Amniotic stem cell (primary cell): Measurements from ENCODE around the gene NEDD4L.
A peak's percentile ranks its signal among the peaks of the same experiment; 100 is the strongest.

Source experiments
- DNase-seq: peaks from one replicate; lab custom pipeline; 2025; lab: John Stamatoyannopoulos, UW

Gene NEDD4L

GRCh38 chr18:58186258-58186948 is 142.4 kb downstream of the NEDD4L start:
- peak; percentile 88 for DNase-seq

DNA sequence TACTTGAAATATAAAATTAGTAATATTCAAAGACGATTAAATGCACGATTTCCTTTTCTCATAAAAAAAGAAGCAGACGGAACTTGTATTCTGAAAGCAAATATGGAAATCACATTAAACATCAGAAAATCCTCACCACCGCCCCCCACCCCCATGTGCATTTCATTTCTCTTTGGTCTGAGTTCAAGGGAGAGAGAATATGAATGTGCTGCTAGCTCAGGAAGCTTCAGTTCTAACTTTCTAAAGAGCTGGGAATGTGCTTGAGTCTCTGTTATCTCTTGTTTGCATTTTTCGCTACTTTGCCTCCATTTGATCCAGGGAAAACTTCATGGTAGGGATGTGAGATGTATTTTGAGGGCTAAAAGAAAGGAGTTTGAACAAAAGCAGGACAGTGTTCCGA is 143.6 kb downstream of the NEDD4L start:
- no peak for DNase-seq

GRCh38 chr18:58188996-58189395 is 145.0 kb downstream of the NEDD4L start:
- DNase-seq: no peak

GRCh38 chr18:58190842-58191530 is 147.0 kb downstream of the NEDD4L start:
- no peak for DNase-seq

- no peak for DNase-seq
Measured at GRCh38 chr18:58191626-58192025, 147.6 kb downstream of the NEDD4L start.

GRCh38 chr18:58192519-58192918 is 148.5 kb downstream of the NEDD4L start:
- DNase-seq: no peak

DNA sequence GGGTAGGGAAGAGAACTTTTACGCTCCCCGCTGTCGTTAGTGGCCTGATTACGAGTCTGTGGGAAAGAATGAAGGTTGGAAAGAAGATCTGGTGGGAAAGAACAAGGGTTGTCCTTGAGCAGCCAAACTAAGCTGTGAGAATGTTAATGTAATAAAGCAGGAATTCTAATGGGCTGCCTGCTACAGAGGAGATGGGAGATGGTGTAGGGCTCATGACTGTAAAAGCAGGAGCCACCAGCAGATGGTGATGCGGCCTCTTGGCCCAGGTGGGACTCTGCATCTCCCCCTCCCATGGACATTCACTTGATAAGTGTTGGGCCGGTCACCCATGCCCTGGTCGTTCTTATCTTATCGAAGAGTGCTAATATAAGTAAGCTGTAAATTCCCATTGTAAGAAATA is 150.0 kb downstream of the NEDD4L start:
- no peak for DNase-seq

GRCh38 chr18:58195278-58195765 is 151.3 kb downstream of the NEDD4L start:
- no peak for DNase-seq

GRCh38 chr18:58196164-58196563 is 152.1 kb downstream of the NEDD4L start:
- no peak for DNase-seq

DNA sequence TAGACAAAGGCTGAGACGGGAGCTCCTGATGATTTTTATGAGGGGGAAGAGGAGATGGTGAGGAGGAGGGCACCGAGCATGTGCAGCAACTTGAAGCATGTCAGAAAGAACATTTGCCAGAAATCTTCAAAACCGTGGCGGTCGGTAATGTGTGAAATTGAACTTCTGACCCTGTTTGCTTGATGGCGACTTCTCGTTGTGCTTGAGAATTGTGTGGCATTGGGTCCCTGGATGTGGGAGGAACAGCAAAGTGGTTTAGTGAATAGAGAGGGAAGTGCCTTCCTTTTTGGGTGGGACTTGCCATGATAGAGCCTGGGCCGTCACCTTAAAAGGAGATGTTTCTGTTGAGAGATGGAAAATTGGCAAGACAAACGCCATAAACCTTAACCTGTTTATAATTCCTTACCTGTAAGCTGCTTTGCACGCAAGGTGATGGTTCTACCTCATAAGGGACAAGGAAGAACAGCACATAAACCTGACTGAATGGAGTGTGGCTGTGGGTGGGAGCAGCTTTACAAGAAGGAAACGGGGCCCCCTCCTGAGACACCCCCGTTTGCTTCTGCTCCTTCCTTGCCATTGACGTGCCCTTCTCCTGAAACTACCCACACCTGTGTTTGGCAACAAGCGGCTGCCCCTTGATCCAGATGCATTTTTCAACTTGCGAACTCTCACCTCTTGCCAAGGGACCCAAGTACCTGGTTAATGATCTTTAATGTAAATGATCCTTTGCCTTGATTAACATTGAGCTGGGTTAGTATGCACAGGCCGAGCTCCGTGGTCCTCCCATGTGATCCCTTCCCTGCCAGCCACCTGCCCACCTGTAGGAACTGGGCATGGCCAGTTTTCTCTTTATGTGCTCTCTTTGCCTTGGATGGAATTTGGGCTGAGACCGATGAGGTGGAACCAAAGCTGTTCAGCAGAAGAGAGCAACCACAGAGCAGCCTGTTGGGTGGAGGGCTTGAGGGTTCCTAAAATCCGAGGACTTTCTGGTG is 153.2 kb downstream of the NEDD4L start:
- no peak for DNase-seq

- no peak for DNase-seq
Measured at GRCh38 chr18:58201268-58201667, 157.2 kb downstream of the NEDD4L start.

- DNase-seq: no peak
Measured at GRCh38 chr18:58201733-58202730, 158.0 kb downstream of the NEDD4L start.

DNA sequence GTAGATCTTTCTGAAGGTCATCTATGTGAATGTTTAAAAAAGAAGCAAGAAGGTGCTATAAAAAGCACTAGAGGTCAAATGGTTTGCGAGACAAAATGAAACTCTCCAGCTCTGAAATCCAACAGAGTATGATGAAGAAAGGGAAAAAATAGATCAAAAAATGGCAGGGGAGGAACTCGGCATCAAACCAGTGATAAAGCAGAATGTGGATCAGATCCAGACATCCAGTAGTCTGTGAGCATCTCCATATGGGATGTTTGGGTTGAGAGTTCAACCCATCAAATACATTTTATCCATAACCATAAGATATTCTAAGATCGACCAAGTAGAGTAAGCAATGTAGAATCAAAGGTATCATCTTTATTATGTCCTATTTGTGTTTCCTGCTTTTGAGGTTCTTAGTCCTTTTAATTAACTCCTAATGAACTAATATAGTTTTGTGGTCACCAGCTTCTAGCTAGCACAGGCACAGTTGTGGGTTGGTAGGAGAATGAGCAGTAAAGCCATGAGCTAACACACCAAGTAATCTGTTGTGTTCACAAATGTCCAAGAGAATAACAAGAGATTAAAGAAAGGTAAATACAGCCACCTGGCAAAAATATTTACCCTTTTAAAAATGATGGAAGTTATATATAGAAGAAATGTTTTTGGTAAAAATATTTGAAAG is 160.9 kb downstream of the NEDD4L start:
- DNase-seq: no peak

DNA sequence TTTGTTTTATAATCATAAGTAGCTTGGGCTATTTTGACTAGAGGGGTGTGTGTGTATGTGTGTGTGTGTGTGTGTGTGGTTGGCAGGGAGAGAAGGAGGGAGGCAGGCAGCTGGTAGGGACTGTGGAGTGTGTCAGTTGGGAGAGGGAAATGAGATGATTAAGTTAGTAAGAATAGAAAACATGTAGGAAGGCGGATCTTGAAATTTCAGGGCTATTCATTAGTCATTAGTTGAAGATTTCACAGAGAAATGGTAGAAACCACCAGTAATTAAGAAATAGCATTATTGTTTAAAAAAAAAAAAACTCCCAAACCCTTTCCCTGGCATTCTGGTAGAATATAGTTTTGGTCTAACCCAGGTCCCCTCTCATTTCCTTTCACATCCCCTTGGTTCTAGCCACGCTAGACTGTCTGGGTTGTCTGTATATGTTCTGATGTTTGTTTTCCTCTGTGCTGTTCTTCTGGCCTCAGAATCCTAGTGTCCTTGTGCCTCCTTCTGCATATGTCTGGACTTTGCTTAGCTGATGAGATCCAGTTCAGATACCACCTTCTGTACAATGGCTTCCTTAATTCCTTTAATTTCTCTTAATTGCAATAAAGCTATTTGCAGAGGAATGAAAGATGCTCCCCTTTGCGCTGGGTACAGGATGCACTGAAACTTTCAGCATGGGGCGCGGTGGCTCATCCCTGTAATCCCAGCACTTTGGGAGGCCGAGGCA is 161.6 kb downstream of the NEDD4L start:
- DNase-seq: no peak

DNA sequence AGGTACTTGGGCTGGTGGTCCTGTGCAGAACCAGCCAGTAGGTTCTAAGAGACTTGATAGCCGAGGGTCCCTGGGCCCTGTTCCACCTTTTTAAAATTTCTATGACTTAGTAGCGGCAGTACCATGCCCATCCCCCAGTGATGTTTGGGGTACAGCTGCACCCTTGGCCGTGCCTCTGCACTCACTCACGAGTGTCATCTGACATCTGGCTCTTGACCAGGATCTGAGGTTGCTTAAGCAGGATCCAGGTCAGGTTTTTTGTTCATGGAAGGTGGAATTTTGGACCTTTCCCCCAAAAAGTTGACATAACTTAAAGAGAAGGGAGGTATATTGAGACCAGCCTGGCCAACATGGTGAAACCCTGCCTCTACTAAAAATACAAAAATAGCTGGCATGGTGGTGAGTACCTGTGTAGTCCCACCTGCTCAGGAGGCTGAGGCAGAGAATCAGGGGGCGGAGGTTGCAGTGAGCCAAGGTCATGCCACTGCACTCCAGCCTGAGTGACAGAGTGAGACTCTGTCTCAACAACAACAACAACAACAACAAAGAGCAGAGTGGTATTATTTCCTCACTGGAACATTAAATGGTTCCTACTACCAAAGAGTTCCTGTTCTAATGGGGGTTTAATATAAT is 163.6 kb downstream of the NEDD4L start:
- no peak for DNase-seq

DNA sequence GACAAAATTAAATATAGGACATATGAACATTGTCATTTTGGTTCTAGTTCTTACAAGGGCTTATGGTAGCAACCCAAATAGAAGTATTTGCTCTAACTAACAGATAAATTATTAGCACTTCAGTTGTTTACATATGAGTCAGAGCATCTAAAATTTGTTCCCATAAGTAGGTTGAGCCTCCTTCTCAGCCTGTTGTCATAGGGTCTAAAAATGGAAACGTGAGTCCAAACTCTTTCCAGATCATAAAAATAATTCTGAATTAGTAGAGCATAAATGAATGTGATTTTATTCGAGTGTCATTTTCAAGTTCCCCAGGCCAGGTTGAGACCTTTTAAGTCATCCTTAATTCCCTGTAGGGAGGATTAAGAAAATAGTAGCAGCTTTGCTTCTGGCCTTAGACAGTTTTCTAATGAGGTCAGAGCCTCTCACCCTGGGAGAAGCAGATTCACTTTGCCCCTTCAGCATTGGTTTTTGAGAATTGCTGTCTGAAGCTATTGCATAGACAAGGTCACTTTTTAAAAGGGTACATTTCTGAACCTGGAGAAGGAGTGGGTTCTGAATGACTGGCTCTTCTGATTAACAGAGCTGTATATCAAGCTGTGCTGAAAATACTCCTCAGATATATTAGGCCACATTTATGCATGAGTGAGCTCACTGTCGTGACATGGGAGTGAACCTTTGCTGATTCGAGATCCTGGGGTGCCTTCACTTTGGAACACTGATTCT is 164.3 kb downstream of the NEDD4L start:
- DNase-seq: no peak

DNA sequence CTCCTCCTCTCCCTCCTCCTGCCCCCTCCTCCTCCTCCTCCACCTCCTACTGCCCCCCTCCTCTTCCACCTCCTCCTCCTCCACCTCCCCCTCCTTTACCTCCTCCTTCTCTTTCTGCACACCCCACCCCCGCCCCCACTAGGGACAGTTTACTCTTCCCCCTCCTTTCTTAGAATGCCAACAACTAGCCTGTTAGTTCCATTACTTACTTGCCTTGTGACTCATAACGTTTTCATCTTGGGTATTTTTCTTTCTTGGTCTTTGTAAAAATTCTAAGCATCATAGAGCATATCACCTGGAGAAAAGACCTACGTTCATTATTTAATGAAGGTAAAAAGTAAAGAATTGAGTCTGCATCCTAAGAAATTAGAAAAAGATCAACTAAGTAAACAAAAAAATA is 165.3 kb downstream of the NEDD4L start:
- no peak for DNase-seq

- no peak for DNase-seq
Measured at GRCh38 chr18:58211510-58211909, 167.5 kb downstream of the NEDD4L start.

GRCh38 chr18:58212274-58212673 is 168.2 kb downstream of the NEDD4L start:
- no peak for DNase-seq
